HG03558 (cell line): Measurements from ENCODE around the gene FARS2.
"Not testable (repeated sequence)": the region's sequence is repeated elsewhere in the genome, so short reads cannot be mapped to it uniquely, and the experiment has no call there.

Experiments used
- ATAC-seq: cut with Tn5 transposase; IDR thresholded peaks from one replicate; pipeline ENCODE4 v1.9.1; 2021; ENCODE audit warnings: moderate number of reproducible peaks; ENCODE audit not compliant: unreplicated experiment; ENCODE audit errors: extremely low read depth

The FARS2 gene

GRCh38 chr6:5671601-5672559 lies 410.6 kb downstream of the FARS2 start:
- no peak for ATAC-seq

- no peak for ATAC-seq
Observed at GRCh38 chr6:5672581-5673011, 411.3 kb downstream of the FARS2 start.

GRCh38 chr6:5673019-5673790 lies 411.9 kb downstream of the FARS2 start:
- no peak for ATAC-seq

GRCh38 chr6:5674141-5674540 lies 412.8 kb downstream of the FARS2 start:
- no peak for ATAC-seq

- ATAC-seq = no peak
Observed at GRCh38 chr6:5674721-5675120, 413.4 kb downstream of the FARS2 start.

- no peak for ATAC-seq
Observed at GRCh38 chr6:5676701-5677100, 415.4 kb downstream of the FARS2 start.

GRCh38 chr6:5677219-5678000 lies 416.1 kb downstream of the FARS2 start:
- ATAC-seq = no peak

- ATAC-seq = no peak
Observed at GRCh38 chr6:5679270-5679669, 418.0 kb downstream of the FARS2 start.

- no peak for ATAC-seq
Observed at GRCh38 chr6:5679691-5680090, 418.4 kb downstream of the FARS2 start.

GRCh38 chr6:5680095-5680494 lies 418.8 kb downstream of the FARS2 start:
- no peak for ATAC-seq

- ATAC-seq = no peak
Observed at GRCh38 chr6:5681480-5681879, 420.2 kb downstream of the FARS2 start.

GRCh38 chr6:5682530-5682929 lies 421.2 kb downstream of the FARS2 start:
- ATAC-seq = no peak

- not testable (repeated sequence) for ATAC-seq
Observed at GRCh38 chr6:5683747-5684146, 422.4 kb downstream of the FARS2 start.

- no peak for ATAC-seq
Observed at GRCh38 chr6:5684320-5685053, 423.2 kb downstream of the FARS2 start.

- no peak for ATAC-seq
Observed at GRCh38 chr6:5693225-5694145, 432.2 kb downstream of the FARS2 start.

- ATAC-seq = no peak
Observed at GRCh38 chr6:5695260-5696245, 434.2 kb downstream of the FARS2 start.

GRCh38 chr6:5697508-5697907 lies 436.2 kb downstream of the FARS2 start:
- ATAC-seq = no peak

- no peak for ATAC-seq
Observed at GRCh38 chr6:5698318-5698717, 437.0 kb downstream of the FARS2 start.
